ENCODE results near the gene PEX7. TPM values are rescaled to one million over a fixed set of nuclear protein-coding genes. Genes with fewer than 3 reads are reported as not detected.
"Not testable (repeated sequence)": the region's sequence is repeated elsewhere in the genome, so short reads cannot be mapped to it uniquely, and the experiment has no call there.

Gene PEX7
- total RNA-seq, 1 experiment from 2014 or later: 9.9 TPM

DNA sequence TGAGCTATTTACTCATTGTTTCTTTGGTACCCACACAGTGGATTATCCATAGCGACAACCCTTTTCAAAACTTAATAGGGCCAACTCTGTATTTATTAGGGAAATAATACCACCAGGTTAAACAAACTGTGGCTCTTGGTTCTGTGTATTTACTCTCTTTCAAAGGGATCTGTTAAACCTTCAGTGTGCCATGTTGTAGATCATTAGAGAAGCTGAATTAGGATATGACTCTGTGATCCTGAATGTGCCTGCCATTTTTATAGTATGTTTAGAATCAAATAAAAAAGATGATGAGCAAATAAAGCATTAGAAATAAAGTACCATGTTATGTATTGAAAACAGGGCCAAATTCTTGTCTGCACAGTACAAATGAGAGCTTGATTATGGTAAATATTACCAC lies 74.7 kb downstream of the PEX7 start:
- no peaks in the 10 kb centered on the region for H3K9me2 ChIP-seq (replicated peaks; ENCODE audit: low read length)
- H4K20me1 ChIP-seq (ENCODE audit: low read length): no peaks in the 10 kb centered on the region
- intact Hi-C loops (cut with micrococcal nuclease): no loop called here
- BruUV-seq (replicated peaks): no TSS peak
- H3K27ac ChIP-seq (ENCODE audit: low read length): no peak overlapping the region
- H3K9me3 ChIP-seq (ENCODE audit: low read length): no peaks in the 10 kb centered on the region
- no peak overlapping the region for H3K4me3 ChIP-seq (ENCODE audit: low read length)
- CTCF ChIA-PET: no interaction called here
- peaks cover 3% of the 10 kb centered on the region; the same call in 1 of the 2 replicates for H3K36me3 ChIP-seq (ENCODE audit: low read depth, low read length)
- H3K27me3 ChIP-seq (ENCODE audit: low read length): no peaks in the 10 kb centered on the region
- H3F3A ChIP-seq (ENCODE audit: low read length, unreplicated experiment): no peaks in the 10 kb centered on the region
- TF ChIP-seq, protein P1, sequence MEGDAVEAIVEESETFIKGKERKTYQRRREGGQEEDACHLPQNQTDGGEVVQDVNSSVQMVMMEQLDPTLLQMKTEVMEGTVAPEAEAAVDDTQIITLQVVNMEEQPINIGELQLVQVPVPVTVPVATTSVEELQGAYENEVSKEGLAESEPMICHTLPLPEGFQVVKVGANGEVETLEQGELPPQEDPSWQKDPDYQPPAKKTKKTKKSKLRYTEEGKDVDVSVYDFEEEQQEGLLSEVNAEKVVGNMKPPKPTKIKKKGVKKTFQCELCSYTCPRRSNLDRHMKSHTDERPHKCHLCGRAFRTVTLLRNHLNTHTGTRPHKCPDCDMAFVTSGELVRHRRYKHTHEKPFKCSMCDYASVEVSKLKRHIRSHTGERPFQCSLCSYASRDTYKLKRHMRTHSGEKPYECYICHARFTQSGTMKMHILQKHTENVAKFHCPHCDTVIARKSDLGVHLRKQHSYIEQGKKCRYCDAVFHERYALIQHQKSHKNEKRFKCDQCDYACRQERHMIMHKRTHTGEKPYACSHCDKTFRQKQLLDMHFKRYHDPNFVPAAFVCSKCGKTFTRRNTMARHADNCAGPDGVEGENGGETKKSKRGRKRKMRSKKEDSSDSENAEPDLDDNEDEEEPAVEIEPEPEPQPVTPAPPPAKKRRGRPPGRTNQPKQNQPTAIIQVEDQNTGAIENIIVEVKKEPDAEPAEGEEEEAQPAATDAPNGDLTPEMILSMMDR (conservative IDR thresholded peaks at IDR 0.05; ENCODE audit: low read depth, low read length): no peak
- no peaks in the 10 kb centered on the region for H3K79me2 ChIP-seq (ENCODE audit: low read length)
- POLR2A ChIA-PET (ENCODE audit: unreplicated experiment): interaction anchor here (0.6 kb wide), 1 partner anchor 330 kb away, joined by 3 read pairs; no protein-coding TSS in a partner anchor
- DNase-seq (no peak), ATAC-seq (peak; percentile 24; the same call in 1 of the 2 replicates)
- no peak overlapping the region for H3K4me2 ChIP-seq (ENCODE audit: low read length)
- H3K4me1 ChIP-seq (ENCODE audit: insufficient read depth, low read length): no peaks in the 10 kb centered on the region
- no peak overlapping the region for H3K9ac ChIP-seq (ENCODE audit: low read length)
- H2AFZ ChIP-seq (ENCODE audit: low read length): no peak overlapping the region

DNA sequence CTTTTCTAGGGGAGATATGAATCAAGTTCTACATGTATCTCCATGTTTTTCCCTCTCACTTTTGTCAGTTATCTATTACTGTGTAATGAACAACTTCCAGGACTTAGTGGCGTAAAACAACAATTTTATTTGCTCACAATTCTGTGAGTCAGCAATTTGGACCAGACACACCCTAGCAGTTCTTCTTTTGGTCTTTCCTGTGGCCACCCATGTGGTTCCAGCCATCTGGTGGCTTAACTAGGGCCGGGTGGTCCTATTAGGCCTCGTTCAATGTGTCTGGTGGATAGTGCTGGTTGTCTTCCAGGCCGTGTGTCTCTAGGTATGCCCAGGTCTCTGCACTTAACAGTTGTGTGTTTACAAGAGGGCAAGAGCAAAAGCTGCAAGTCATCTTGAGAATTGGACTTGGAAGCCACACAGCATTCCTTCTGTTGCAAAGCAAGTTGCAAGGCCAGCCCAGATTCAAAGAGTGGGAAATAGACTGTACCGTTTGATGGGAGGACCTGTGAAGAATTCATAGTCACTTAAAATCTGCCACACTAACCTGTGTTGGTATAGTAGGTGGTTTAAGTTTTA lies 78.9 kb downstream of the PEX7 start:
- Histone ChIP-seq H3K9ac (ENCODE audit: low read length) (no peak overlapping the region), H2AFZ (ENCODE audit: low read length) (no peak overlapping the region), H3K36me3 (ENCODE audit: low read depth, low read length) (peaks cover 11% of the 10 kb centered on the region), H3K4me3 (ENCODE audit: low read length) (no peak overlapping the region), H3K9me3 (ENCODE audit: low read length) (no peaks in the 10 kb centered on the region), H3K4me1 (ENCODE audit: insufficient read depth, low read length) (no peaks in the 10 kb centered on the region), H3F3A (ENCODE audit: low read length, unreplicated experiment) (no peaks in the 10 kb centered on the region), H3K9me2 (replicated peaks; ENCODE audit: low read length) (no peaks in the 10 kb centered on the region), H3K4me2 (ENCODE audit: low read length) (no peak overlapping the region), H3K27me3 (ENCODE audit: low read length) (no peaks in the 10 kb centered on the region), H3K79me2 (ENCODE audit: low read length) (no peaks in the 10 kb centered on the region), H3K27ac (ENCODE audit: low read length) (no peak overlapping the region), H4K20me1 (ENCODE audit: low read length) (no peaks in the 10 kb centered on the region)
- ChIA-PET POLR2A (ENCODE audit: unreplicated experiment) (no interaction called here), CTCF (no interaction called here)
- no peak for DNase-seq
- no peak for ATAC-seq
- no TSS peak for BruUV-seq (replicated peaks)
- TF ChIP-seq, protein P1 (conservative IDR thresholded peaks at IDR 0.05; ENCODE audit: low read depth, low read length): no peak
- TF ChIP-seq EZH2phosphoT487 (IDR thresholded peaks at IDR 0.05; ENCODE audit: borderline replicate concordance, low read length) (no peak), EZH2 (IDR thresholded peaks at IDR 0.05; ENCODE audit: low read length, unreplicated experiment) (no peak)
- intact Hi-C loops (cut with micrococcal nuclease): no loop called here

DNA sequence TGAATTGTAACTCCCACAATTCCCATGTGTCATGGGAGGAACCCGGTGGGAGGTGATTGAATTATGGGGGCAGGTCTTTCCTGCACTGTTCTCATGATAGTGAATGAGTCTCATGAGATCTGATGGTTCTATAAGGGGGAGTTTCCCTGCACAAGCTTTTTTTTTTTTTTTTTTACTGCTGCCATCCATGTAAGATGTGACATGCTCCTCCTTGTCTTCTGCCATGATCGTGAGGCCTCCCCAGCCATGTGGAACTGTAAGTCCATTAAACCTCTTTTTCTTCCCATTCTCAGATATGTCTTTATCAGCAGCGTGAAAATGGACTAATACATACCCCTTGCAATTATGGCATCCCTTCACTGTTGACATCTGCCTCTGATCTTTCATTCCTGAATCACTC lies 82.1 kb downstream of the PEX7 start:
- H3K9me3 ChIP-seq (ENCODE audit: low read length); CTCF ChIA-PET; H3K4me3 ChIP-seq (ENCODE audit: low read length); H3K9me2 ChIP-seq (replicated peaks; ENCODE audit: low read length); ATAC-seq; H3K27me3 ChIP-seq (ENCODE audit: low read length); H3K4me1 ChIP-seq (ENCODE audit: insufficient read depth, low read length); H3K79me2 ChIP-seq (ENCODE audit: low read length); H3K9ac ChIP-seq (ENCODE audit: low read length); H2AFZ ChIP-seq (ENCODE audit: low read length); H3K27ac ChIP-seq (ENCODE audit: low read length); intact Hi-C loops (cut with micrococcal nuclease); H4K20me1 ChIP-seq (ENCODE audit: low read length); H3K4me2 ChIP-seq (ENCODE audit: low read length); POLR2A ChIA-PET (ENCODE audit: unreplicated experiment); H3F3A ChIP-seq (ENCODE audit: low read length, unreplicated experiment); BruUV-seq (replicated peaks); DNase-seq: not testable (repeated sequence)
- H3K36me3 ChIP-seq (ENCODE audit: low read depth, low read length): peaks cover 11% of the 10 kb centered on the region

Data from PC-3 (cell line).